ENCODE results near the gene SEC62.

Gene SEC62, protein sequence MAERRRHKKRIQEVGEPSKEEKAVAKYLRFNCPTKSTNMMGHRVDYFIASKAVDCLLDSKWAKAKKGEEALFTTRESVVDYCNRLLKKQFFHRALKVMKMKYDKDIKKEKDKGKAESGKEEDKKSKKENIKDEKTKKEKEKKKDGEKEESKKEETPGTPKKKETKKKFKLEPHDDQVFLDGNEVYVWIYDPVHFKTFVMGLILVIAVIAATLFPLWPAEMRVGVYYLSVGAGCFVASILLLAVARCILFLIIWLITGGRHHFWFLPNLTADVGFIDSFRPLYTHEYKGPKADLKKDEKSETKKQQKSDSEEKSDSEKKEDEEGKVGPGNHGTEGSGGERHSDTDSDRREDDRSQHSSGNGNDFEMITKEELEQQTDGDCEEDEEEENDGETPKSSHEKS

GRCh38 chr3:169966428-169966950 is at the start of gene SEC62:
TSS of gene SEC62 (plus strand) at chr3:169966807. CDS start at chr3:169966823, 16 bp downstream.
- peak; percentile 95 for DNase-seq (ENCODE audit: low read depth)

- DNase-seq (ENCODE audit: low read depth), result no peak
Measured at GRCh38 chr3:169923189-169923588, 43.4 kb upstream of the SEC62 start.

- no peak for DNase-seq (ENCODE audit: low read depth)
Measured at GRCh38 chr3:169923831-169924230, 42.8 kb upstream of the SEC62 start.

GRCh38 chr3:169929830-169930519 is 36.6 kb upstream of the SEC62 start:
- no peak for DNase-seq (ENCODE audit: low read depth)

DNA sequence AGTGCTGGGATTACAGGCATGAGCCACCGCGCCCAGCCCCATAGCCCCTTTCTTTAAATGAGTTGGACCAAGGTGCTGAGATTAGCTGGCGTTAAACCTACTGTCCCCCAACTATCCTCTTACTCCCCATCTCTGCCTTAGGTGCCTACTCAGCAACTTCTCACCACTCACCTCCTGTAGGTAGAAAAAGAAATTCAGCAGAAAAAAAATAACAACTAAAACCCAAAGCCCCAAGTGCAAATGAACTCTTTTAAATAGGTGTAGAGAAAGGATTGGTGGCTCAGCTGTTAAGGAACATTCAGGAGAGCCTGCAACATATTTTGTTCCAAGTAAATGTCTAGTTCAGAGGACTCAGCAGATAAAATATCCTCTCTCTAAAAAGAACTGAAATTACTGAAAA is 35.8 kb upstream of the SEC62 start:
- no peak for DNase-seq (ENCODE audit: low read depth)

- no peak for DNase-seq (ENCODE audit: low read depth)
Measured at GRCh38 chr3:169931747-169932520, 34.7 kb upstream of the SEC62 start.

GRCh38 chr3:169939320-169939719 is 27.3 kb upstream of the SEC62 start:
- DNase-seq (ENCODE audit: low read depth), result no peak

DNA sequence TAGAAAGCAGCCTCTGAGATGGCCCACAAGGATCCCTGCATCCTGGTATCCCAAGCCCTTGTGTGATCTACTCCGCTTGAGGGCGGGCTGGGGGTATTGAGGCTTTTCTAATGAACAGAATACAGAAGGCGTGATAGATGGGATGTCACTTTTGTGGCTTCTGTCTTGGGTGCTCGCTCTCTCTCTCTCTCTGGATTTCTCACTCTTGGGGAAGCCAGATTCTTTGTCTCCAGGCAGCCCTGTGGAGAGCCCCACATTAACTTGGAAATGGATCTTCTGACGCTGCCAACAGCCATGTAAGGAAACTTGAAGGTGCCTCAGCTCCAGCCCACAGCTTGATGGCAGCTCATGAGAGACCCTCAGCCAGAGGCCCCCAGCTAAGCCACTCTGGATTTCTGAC is 26.9 kb upstream of the SEC62 start:
- DNase-seq (ENCODE audit: low read depth), result no peak

GRCh38 chr3:169940470-169941181 is 26.0 kb upstream of the SEC62 start:
- DNase-seq (ENCODE audit: low read depth), result no peak

DNA sequence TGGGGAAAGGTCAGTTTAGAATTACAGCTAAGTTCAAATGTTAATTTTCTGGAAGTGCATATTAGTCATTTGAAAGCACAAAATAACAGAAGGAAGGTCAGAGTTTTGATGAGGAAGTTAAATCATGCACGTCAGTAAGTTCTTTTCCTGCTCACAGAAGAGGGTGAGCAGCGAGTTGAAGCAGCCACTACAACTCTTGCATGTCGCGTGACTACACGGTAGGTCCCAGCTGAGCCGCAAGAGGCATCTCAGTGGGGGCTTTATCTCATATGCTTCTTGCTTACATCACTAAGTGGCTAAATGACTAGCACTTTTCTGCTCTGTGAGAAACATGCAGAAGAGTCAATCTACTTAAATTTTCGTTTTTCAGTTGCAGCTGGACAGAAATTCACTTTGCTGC is 21.3 kb upstream of the SEC62 start:
- DNase-seq (ENCODE audit: low read depth), result no peak

DNA sequence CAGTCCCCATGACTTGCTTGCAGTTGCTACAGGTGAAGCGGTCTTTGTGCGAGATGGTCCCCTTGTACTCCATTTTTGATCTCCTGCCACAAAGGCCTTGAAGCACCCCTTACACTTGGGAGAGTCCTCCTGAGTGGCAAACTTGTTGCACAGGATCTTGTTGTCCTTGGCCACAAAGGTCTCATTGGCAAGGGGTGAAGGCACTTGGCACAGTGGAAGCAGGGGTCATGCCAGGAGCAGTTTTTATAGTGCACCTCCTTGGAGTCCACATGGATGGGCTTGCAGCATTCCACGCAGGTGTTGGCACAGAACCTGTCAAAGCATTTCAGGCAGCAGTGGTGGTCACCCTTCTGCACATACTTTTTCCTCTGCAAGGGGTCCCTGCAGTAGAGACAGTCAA is 20.3 kb upstream of the SEC62 start:
- no peak for DNase-seq (ENCODE audit: low read depth)

DNA sequence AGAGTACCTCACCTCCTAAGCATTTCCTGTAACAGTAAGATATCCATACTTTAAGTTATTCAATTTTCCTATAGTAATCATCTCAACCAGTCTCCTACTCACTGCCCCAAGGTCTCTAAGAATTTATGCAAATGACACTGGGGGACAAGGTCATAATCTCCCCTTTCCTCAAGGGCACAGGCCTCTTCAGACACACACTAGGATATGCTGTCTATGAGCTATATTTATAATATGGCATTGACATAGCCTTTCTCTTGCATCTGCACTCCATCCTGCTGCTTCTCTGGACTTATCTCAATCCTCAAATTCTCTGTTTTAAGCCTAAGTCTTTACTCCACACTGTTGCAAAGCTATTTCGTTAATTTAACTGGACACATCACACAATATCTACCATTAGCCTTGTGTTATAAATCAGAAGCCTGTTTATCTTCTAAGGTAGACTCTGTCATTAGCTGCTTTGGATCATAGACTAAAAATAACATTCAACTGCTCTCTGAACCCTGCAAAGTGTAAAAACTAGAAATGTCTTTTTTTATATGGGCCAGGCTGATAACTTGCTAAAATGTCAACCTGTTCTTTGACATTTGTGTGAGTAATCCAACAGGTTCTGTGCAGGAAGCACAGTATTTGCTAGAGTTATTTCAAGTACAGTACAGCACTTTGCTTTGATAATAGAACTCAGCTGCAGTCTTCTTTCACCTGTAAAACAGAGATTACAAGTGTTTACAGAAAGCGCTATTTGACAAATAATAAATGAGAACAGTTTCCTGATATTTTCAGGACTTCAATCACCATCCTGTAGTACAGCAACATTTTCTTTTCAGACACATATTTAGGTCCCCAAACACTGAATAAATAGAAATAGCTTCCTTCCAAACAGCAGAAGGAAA is 17.8 kb upstream of the SEC62 start:
- DNase-seq (ENCODE audit: low read depth), result no peak

DNA sequence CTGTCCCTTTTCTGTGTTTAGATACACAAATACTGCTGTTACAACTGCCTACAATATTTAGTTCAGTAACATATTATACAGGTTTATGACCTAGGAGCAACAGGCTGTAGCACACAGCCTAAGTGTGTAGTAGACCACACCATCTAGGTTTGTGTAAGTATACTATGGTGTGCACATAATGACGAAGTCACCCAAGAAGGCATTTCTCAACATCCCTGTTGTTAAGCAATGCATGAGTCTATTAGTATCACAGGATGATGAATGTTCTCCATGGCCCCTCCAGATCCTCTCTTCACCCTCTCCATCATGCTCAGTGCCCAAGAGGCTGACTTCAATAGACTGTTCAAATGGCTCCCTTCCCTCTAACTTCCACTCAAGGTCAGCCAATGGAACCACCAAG is 14.6 kb upstream of the SEC62 start:
- no peak for DNase-seq (ENCODE audit: low read depth)

GRCh38 chr3:169953462-169954141 is 13.0 kb upstream of the SEC62 start:
- DNase-seq (ENCODE audit: low read depth), result no peak

GRCh38 chr3:169954142-169954756 is 12.4 kb upstream of the SEC62 start:
- DNase-seq (ENCODE audit: low read depth), result no peak

- no peak for DNase-seq (ENCODE audit: low read depth)
Measured at GRCh38 chr3:169955406-169955805, 11.2 kb upstream of the SEC62 start.

- peak; percentile 67 for DNase-seq (ENCODE audit: low read depth)
Measured at GRCh38 chr3:169964176-169964575, 2.4 kb upstream of the SEC62 start.

DNA sequence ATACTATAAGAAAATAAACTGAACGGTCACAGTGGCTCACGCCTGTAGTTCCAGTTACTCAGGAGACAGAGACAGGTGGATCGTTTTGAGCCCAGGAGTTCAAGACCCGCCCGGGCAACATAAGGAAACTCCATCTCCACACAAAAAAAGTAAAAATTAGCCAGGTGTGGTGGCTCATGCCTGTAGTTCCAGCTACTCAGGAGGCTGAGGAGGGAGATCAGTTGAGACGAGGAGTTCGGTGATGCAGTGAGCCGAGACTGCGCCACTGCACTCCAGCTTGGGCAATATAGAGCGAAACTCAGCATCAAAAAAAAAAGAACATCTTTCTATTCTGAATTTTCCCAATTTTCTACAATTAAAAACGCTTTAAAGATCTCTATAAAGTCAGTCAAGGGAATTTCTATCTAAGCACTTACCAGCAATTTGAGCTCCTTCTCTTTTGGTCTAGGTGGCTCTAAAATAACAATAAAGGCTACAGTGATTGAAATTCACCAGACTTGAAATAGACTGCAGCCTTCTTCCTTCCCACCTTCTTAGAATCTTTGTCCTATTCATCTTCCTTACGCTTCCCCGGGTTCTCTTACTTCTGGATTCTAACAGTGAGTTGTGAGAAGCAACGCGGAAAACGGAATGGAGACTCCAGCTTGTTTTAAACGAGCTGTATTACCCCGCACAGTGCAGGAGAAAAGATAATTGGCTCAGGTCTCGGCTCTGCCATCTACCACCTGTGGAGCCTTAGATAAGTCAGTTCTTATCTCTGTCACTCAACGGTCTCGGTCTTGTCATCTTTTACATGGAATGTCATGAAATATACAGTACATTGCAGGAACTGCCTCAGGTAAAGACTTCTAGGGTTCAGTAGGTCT is 812 bp upstream of the SEC62 start:
- DNase-seq (ENCODE audit: low read depth), result no peak
